Endometrium (tissue), 2 donors: ENCODE data around the gene GDE1.

Experiments
- FAIRE-seq: peaks from 2 replicates; lab custom pipeline; 2012; peaks lifted over from hg19 to GRCh38; lab: Jason Lieb, UNC
- donor health status: control.
- donor health status: control.

Gene GDE1

GRCh38 chr16:19486051-19486450 lies 35.8 kb downstream of the GDE1 start:
- FAIRE-seq: no peak

GRCh38 chr16:19485611-19486010 lies 36.3 kb downstream of the GDE1 start:
- FAIRE-seq: no peak

GRCh38 chr16:19484096-19484495 lies 37.8 kb downstream of the GDE1 start:
- no peak for FAIRE-seq

DNA sequence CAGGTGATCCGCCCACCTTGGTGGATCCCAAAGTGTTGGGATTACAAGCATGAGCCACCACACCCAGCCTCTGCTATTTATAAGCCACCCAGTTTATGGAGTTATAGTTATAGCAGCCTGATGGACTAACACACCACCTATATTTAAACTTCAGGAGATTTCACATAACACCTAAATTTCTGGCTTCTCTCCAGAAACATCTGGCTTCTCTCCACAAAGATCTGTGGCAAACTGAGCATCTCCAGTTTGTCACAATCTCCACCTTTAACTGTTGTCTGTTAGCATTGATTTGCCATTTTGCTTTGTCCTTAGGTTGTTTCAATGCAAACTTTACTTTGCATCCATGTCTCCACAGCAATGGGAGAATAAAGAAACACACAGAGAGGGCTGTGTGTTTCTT lies 39.6 kb downstream of the GDE1 start:
- FAIRE-seq: no peak

DNA sequence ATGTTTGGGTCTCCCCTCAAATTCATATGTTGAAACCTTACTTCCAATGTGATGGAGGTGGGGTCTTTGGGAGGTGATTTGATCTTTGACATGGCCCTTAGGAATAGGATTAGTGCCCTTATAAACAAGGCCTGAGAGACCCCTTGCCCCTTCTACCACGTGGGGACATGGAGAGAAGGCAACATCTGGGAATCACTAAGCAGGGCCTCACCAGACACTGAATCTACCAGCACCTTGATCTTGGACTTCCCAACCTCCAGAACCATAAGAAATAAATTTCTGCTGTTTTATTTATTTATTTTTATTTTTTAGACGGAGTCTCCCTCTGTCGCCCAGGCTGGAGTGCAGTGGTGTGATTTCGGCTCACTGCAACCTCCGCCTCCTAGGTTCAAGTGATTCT lies 40.1 kb downstream of the GDE1 start:
- FAIRE-seq: no peak

GRCh38 chr16:19481296-19481695 lies 40.6 kb downstream of the GDE1 start:
- no peak for FAIRE-seq

DNA sequence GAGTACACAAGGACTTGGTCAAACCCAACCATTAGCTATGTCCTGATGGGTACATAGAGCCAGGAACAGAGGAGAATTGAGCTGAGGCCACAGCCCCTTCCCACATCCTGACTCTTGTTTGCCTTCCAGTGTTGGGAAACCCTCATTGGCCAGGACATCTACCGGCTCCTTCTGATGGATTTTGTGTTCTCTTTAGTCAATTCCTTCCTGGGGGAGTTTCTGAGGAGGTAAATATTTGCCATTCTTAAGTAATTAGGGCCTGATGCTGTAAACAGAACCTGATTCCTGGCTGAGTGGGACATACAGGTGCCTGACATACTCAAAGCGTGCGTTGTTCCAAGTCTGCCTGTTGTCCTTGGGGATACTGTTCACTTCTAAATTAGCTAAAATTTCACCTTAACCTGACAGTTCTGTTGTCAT lies 42.6 kb downstream of the GDE1 start:
- no peak for FAIRE-seq

- FAIRE-seq: no peak
These were observed 43.4 kb downstream of the GDE1 start for GRCh38 chr16:19478505-19478904.

DNA sequence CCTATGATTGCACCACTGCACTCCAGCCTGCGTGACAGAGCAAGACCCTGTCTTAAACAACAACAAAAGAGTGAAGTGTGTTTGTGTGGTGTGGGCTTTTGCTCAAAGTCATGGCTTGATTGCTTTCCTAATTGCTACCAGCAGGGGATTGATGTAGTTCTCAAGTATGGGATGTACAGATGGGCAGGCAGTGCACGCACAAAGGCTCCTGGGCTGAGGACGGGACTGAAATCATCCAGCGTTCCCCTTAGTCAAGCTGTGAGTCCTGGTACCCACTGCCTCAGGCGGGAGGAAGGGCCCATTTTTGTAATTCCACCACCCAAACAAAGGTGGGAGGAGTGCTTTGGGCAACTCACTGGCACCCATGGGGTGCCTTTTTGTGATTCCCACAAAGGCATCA lies 47.3 kb downstream of the GDE1 start:
- FAIRE-seq: no peak

DNA sequence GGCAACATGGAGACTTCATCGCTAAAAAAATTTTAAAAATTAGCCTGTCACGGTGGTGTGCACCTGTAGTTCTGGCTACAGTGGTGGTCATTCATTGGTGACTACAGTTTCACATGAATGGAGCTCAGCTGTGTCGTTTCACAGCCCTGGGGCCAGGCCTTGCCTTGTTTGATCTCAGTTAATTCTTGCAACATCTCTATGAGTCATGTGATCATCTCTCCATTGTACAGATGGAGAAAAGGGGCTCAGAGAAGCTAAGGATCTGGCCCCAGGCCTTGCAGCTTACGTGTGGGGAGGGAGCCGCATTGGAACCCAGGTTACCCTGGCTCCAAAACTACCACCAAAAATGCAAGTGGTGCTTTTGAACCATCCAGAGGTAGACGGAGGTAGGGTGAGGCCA lies 49.4 kb downstream of the GDE1 start:
- FAIRE-seq: no peak

- no peak for FAIRE-seq
These were observed 53.6 kb downstream of the GDE1 start for GRCh38 chr16:19468300-19468699.

DNA sequence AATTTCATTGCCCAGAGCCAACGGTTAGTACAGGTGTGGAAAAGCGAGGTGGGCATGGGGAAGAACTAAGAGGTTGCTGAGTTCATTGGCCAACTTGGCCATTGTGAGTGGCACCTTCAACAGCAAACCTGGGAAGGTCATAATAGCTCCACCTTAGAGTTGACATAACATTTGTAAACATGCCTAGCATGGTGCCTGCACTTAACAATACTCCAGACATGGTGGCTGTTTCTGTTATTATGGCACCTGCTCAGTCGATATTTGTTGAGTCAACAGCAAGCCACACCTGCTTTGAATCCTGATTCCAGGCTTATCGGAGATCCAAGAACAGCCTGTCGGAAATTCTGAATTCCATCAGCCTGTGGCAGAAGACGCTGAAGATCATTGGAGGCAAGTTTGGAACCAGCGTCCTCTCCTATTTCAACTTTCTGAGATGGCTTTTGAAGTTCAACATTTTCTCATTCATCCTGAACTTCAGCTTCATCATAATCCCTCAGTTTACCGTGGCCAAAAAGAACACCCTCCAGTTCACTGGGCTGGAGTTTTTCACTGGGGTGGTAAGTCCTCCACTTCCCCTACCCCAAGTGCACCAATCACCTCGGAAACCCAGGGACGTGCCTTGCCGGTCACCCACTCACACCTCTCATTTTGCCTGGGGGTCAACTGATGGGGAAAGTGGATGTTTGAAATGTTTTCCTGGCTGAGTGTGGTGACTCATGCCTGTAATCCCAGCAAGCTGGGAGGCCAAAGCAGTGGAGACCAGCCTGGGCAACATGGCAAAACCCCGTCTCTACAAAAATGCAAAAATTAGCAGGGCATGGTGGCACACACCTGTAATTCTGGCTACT lies 58.2 kb downstream of the GDE1 start:
- no peak for FAIRE-seq

DNA sequence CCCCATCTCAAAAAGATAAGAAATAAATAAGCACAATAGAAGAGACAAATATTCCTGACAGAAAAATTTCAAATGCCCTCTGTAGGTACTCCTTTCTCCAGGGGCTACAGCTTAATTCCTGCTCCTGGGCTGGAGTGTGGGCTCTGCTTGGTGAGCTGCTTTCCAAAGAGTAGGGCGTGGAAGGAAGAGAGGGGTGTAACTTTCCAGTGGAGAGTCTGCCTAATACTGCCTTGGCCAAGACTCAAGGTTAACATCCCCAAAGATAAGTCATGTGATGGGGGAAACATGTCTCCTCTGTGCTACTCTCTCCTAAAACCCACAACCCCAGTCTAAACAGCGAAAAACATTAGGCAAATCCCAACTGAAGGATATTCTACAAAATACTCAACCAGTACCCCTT lies 61.5 kb downstream of the GDE1 start:
- no peak for FAIRE-seq

GRCh38 chr16:19458722-19459379 lies 63.0 kb downstream of the GDE1 start:
- no peak for FAIRE-seq
